ENCODE results near the gene FN1.

GRCh38 chr2:215314896-215315295, 121.0 kb downstream of the FN1 start:
- TF ChIP-seq POLR2AphosphoS5 (IDR thresholded peaks at IDR 0.05): no peak
- TF ChIP-seq, protein P1, sequence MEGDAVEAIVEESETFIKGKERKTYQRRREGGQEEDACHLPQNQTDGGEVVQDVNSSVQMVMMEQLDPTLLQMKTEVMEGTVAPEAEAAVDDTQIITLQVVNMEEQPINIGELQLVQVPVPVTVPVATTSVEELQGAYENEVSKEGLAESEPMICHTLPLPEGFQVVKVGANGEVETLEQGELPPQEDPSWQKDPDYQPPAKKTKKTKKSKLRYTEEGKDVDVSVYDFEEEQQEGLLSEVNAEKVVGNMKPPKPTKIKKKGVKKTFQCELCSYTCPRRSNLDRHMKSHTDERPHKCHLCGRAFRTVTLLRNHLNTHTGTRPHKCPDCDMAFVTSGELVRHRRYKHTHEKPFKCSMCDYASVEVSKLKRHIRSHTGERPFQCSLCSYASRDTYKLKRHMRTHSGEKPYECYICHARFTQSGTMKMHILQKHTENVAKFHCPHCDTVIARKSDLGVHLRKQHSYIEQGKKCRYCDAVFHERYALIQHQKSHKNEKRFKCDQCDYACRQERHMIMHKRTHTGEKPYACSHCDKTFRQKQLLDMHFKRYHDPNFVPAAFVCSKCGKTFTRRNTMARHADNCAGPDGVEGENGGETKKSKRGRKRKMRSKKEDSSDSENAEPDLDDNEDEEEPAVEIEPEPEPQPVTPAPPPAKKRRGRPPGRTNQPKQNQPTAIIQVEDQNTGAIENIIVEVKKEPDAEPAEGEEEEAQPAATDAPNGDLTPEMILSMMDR (IDR thresholded peaks at IDR 0.05): no peak

Data from transverse colon (tissue), 4 donors.